GM18867 (cell line): ENCODE data around the gene BAZ2B.

Experiments
- ATAC-seq: cut with Tn5 transposase; IDR thresholded peaks from one replicate; pipeline ENCODE4 v1.9.1; 2021; ENCODE audit warnings: mild to moderate bottlenecking, moderate library complexity; ENCODE audit not compliant: unreplicated experiment

BAZ2B gene

DNA sequence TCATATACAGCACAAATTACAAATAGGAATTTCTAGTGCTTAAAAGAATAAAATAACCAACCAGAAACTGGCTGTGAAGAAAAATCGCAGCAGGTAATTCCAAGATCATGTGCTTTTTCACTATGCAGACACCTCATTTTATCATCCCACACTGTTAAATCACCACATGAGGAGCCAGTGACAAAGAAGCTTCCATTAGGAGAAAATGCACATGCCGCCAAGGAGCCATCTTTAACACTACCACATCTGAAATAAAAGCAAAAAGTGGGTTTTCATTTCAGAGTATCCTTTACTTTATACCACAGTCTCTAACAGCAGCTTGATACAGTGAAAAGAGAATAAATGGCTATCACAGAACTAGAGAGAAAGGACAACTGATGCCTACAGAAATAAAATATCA lies 336.6 kb downstream of the BAZ2B start:
- ATAC-seq = no peak

DNA sequence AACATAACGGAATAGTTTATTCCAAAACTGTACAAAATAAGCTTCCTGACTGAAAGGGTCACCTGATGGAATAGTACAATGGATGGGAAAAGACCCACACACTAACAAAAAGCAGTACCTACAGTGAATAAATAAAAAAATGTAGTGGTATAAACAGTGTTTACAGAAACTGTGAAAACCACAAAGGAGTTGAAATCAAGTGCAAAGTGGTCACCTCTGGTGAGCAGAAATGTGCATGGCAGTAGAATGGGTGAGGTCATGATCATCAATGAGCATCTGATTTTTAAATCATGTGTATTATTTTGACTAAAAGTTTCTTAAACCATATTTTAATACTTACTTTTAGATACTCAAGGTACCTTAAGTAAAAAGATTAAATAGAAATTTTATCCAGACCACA lies 341.2 kb downstream of the BAZ2B start:
- peak; percentile 63 for ATAC-seq

DNA sequence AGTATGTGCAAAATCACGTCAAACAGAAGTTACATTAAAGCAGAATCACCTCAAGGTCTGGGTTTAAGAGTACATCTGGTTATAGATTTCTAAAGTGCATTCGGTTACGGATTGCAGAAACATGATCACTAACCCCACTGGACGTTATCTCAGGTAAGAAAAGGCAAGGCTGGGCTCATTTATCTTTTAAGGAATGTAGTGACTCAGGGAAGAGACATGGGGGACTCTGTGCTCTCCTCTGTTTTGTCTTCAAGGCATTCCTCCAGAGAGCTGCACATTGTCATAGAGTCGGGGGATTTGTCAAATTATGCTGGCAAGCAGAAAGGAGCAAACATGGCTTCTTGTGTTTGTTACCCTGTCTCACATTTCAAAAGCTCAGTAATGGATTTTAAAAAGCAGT lies 344.2 kb downstream of the BAZ2B start:
- no peak for ATAC-seq

DNA sequence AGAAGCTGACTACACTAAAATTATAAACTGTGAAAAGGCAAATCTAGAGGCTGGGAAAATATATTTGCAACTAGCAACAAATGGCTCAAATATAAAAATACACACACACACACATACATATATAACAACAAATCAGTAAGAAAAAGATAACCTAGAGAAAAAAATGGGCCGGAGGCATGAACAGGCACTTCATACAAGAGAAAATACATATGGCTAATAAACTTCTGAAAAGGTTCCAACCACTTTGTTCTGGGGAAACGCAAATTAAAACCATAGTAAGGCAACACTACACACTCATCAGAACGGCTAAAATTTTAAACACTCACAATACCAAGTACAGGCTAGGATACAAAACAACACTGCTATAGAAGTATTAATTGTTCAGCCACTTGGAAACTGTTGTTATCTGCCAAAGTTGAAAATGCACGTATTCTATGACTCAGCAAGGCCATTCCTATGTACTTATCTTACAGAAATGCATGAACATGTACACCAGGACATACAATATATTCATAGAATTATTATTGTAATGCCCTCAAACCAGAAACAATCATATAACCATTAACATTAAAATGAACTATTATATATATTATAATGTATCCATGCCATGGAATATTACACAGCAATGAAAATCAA lies 345.5 kb downstream of the BAZ2B start:
- ATAC-seq = no peak
